Upper lobe of left lung (tissue), 6 donors: ENCODE measurements around the gene INO80C. TPM values are rescaled to one million over a fixed set of nuclear protein-coding genes. Genes with fewer than 3 reads are reported as not detected.
A peak's percentile ranks its signal among the peaks of the same experiment; 100 is the strongest.

Experiments
- ATAC-seq, 2 donors: fragments of 200-7000 bp; cut with Tn5 transposase; one replicate each; pipeline ENCODE4 v1.9.1; 2022; ENCODE audit warnings: mild to moderate bottlenecking in 2 of 2, moderate library complexity in 2 of 2; ENCODE audit not compliant: low FRiP score in 2 of 2
- DNase-seq, 2 donors: peaks; one replicate each; pipeline ENCODE4 v3.0.0-alpha.2; 2019 to 2020
- H3K27ac ChIP-seq, 4 donors: fragments of 200-600 bp; sonication (generic); one replicate each; pipeline ENCODE4 v1.5.1; 2016 to 2019
- H3K27me3 ChIP-seq, 4 donors: fragments of 200-600 bp; sonication (generic); one replicate each; pipeline ENCODE4 v1.5.1; 2017 to 2019
- H3K36me3 ChIP-seq, 4 donors: fragments of 200-600 bp; sonication (generic); one replicate each; pipeline ENCODE4 v1.5.1; 2016 to 2019
- H3K4me1 ChIP-seq, 4 donors: fragments of 200-600 bp; sonication (generic); one replicate each; pipeline ENCODE4 v1.5.1; 2018 to 2019
- H3K4me3 ChIP-seq, 4 donors: fragments of 200-600 bp; sonication (generic); one replicate each; pipeline ENCODE4 v1.5.1; 2017 to 2019; ENCODE audit warnings: mild to moderate bottlenecking in 2 of 4, moderate library complexity in 1 of 4
- H3K9me3 ChIP-seq, 4 donors: fragments of 200-600 bp; sonication (generic); one replicate each; pipeline ENCODE4 v1.5.1; 2018 to 2019
- CTCF ChIP-seq, 6 experiments: fragments of 450-650 bp in 4 of 6; fragments of 200-600 bp in 2 of 6; sonication (generic) in 2 of 6; IDR thresholded peaks; one replicate each; pipeline ENCODE4 v1.5.1; 2016 to 2019; ENCODE audit warnings: antibody characterized with exemption in 6 of 6
- EP300 ChIP-seq, 4 donors: sonication (generic); formaldehyde crosslinking; IDR thresholded peaks; one replicate each; pipeline ENCODE4 v1.5.1; 2017; ENCODE audit warnings: antibody characterized with exemption in 4 of 4, control low read depth in 2 of 4
- POLR2A ChIP-seq, 4 donors: fragments of 450-650 bp; IDR thresholded peaks; one replicate each; pipeline ENCODE4 v1.5.1; 2016 to 2017; ENCODE audit warnings: antibody characterized with exemption in 4 of 4, mild to moderate bottlenecking in 2 of 4
- POLR2AphosphoS5 ChIP-seq, 2 donors: sonication (generic); formaldehyde crosslinking; IDR thresholded peaks; one replicate each; pipeline ENCODE4 v1.5.1; 2017; ENCODE audit warnings: antibody characterized with exemption in 2 of 2
- WGBS, 2 donors: methylation state at CpG; one replicate each; pipeline ENCODE4 v1.1.5; 2017 to 2018; 5-methylcytosine and 5-hydroxymethylcytosine counted together
- total RNA-seq, 6 donors: library from RNA; depleted of rRNA in 4 of 6; stranded (reverse); fragments of >200 nt in 4 of 6; gene quantifications; one replicate each; pipeline versions ENCODE4 v1.1.0 to v1.2.1, GENCODE V29; 2016 to 2021
- donor health status: DM: no; HTN: no; CAD: no; lungs with moderate emphysema.
- donor health status: DM: no; HTN: yes; CAD: no; lungs with severe emphysema.

The INO80C gene
- total RNA-seq, 6 donors from 2014 or later = 8.7 to 87.0 (median 19.6) TPM

DNA sequence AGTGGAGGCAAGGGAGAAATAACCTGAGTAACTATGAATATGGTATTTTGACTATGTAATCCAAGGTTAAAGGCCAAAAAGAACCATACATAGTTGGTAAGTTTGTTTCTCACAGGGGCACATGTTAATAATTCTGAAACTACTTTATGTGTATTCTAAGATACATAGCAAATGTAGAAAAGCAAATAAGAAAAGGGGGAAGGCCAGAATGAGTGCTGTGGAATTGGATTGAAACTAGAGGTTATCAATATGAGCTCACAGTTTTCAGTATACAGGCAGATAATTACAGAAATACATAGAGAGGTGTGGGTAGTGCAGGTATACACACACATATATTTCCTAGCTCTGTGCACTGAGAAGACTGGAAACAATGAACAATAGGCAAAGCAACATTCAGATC is 13.7 kb downstream of the INO80C start:
- Histone ChIP-seq H3K36me3 (no peaks in the 10 kb centered on the region), H3K9me3 (no peaks in the 10 kb centered on the region), H3K4me1 (peaks cover 0 to 18% (median 9%) of the 10 kb centered on the region in 4 donors), H3K27ac (no peak overlapping the region), H3K27me3 (no peaks in the 10 kb centered on the region), H3K4me3 (no peak overlapping the region)
- DNase-seq (no peak), ATAC-seq (no peak)
- TF ChIP-seq POLR2A (IDR thresholded peaks at IDR 0.05) = no peak
- TF ChIP-seq CTCF (IDR thresholded peaks at IDR 0.05) = no peak
- no peak for TF ChIP-seq POLR2AphosphoS5 (IDR thresholded peaks at IDR 0.05)
- no peak for TF ChIP-seq EP300 (IDR thresholded peaks at IDR 0.05)

GRCh38 chr18:35481960-35482366 is 15.8 kb downstream of the INO80C start:
- no peak for TF ChIP-seq POLR2AphosphoS5 (IDR thresholded peaks at IDR 0.05)
- no peak for TF ChIP-seq CTCF (IDR thresholded peaks at IDR 0.05)
- no peak for TF ChIP-seq EP300 (IDR thresholded peaks at IDR 0.05)
- TF ChIP-seq POLR2A (IDR thresholded peaks at IDR 0.05) = no peak
- Histone ChIP-seq H3K9me3 (no peaks in the 10 kb centered on the region), H3K4me1 (peaks cover 0 to 18% (median 9%) of the 10 kb centered on the region in 4 donors), H3K36me3 (no peaks in the 10 kb centered on the region), H3K4me3 (no peak overlapping the region), H3K27ac (peak overlapping the region in 1 of 4 donors; percentile 18), H3K27me3 (no peaks in the 10 kb centered on the region)
- ATAC-seq = no peak
- WGBS, 2 donors = 56 to 68% methylated on average over 5 of the region's 5 CpGs
- no peak for DNase-seq

DNA sequence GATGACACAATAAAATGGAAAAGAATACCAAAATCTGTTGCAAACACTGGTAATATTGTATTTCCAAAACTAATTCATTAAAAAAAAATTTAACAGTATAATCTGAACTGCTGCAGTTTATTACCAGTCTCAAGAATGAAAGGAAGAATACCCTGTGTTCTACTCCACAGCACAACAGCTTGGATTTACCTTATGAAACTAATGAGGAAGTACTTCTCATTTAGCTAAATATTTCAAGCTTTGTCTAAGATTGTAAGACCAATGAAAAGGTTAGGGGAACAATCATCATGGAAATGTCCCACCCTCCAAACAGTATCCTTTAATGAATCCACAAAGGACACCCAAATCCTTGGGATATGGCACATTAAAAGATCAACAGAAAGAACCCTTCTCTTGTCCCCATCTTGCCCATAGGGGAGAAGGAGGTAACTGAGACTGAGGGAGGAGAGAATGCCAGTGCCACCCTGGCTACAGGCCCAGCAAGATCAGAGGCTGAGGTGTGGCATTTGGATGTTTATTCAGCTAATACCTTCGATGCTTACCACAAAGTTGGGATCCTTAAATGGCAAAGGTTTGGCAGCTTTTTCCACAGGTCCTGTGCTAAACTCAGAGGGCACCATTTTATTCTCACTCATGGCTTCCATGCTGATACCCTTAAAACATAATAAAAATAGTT is 17.7 kb downstream of the INO80C start:
- peaks cover 0 to 18% (median 9%) of the 10 kb centered on the region in 4 donors for H3K4me1 ChIP-seq
- ATAC-seq = no peak
- H3K27ac ChIP-seq = peak overlapping the region in 1 of 4 donors; percentile 28
- WGBS, 2 donors = 45 to 69% methylated on average over 1 of the region's 1 CpG
- H3K9me3 ChIP-seq = no peaks in the 10 kb centered on the region
- H3K4me3 ChIP-seq = no peak overlapping the region
- no peaks in the 10 kb centered on the region for H3K36me3 ChIP-seq
- TF ChIP-seq POLR2AphosphoS5 (IDR thresholded peaks at IDR 0.05) (no peak), POLR2A (IDR thresholded peaks at IDR 0.05) (no peak), EP300 (IDR thresholded peaks at IDR 0.05) (no peak), CTCF (IDR thresholded peaks at IDR 0.05) (no peak)
- no peaks in the 10 kb centered on the region for H3K27me3 ChIP-seq
- no peak for DNase-seq

DNA sequence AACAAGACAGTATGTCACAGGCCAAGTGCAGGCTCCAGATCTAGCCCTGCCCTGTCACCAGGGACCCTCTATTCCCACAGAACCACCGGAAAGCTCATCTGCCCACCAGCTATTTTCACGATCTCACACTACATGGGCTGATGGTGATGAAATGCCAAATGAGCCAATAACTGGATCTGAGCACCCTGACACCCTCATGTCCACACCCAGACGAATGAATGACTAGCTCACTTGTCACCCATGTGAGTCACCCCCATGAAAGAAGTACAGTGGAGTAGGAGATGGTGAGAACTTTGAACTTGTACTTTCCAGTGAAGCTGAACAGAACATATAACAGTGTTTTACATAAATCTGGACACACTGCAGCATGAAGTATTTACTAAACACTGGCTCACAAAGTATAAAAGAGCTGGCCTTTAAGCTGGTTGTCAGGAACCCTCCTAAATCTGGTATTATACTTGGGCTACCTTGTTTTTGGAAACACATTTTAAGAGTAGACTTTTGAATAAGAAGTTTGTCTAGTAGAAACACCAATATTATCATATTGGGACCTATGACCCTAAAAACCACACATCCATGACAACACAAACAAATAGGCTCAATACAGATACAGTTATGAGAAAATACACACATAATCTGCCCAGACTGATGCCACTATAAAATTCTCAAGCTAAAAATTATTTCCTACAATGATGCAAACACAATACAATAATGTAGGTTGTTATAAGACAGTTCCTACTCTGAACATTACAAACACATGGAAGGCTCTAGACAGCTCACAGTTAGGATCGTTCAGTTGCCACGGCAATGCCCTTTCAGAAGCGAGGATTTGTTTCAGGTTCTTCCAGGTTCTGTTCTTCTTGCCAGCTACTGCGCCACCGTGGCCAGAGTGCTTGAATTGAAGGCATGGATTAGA is 19.0 kb downstream of the INO80C start:
- H3K27ac ChIP-seq = no peak overlapping the region
- 71 to 73% methylated on average over 8 of the region's 8 CpGs for WGBS, 2 donors
- peak in 1 of 2 donors; percentile 32 for DNase-seq
- H3K36me3 ChIP-seq = no peaks in the 10 kb centered on the region
- TF ChIP-seq POLR2A (IDR thresholded peaks at IDR 0.05) (no peak), EP300 (IDR thresholded peaks at IDR 0.05) (no peak), CTCF (IDR thresholded peaks at IDR 0.05) (no peak), POLR2AphosphoS5 (IDR thresholded peaks at IDR 0.05) (peak in 1 of 2 donors; percentile 50)
- H3K4me3 ChIP-seq = no peak overlapping the region
- H3K9me3 ChIP-seq = no peaks in the 10 kb centered on the region
- peak in 1 of 2 donors; percentile 95 for ATAC-seq
- no peaks in the 10 kb centered on the region for H3K27me3 ChIP-seq
- peaks cover 0 to 18% (median 9%) of the 10 kb centered on the region in 4 donors for H3K4me1 ChIP-seq
